Glutamatergic neuron (in vitro differentiated cells): ENCODE data around the gene COP1. TPM values are rescaled to one million over a fixed set of nuclear protein-coding genes. Genes with fewer than 3 reads are reported as not detected.

Experiments used
- DNase-seq: peaks from one replicate; pipeline ENCODE4 v3.0.0; 2022
- H3K27ac Mint-ChIP-seq: one replicate; pipeline ENCODE4 v1.8.0; 2020; ENCODE audit warnings: mild to moderate bottlenecking, mixed read lengths, inconsistent platforms; ENCODE audit not compliant: unreplicated experiment
- H3K27me3 Mint-ChIP-seq: one replicate; pipeline ENCODE4 v1.8.0; 2020; ENCODE audit warnings: mild to moderate bottlenecking, moderate library complexity, mixed read lengths, inconsistent platforms; ENCODE audit not compliant: unreplicated experiment
- H3K36me3 Mint-ChIP-seq: one replicate; pipeline ENCODE4 v1.8.0; 2020; ENCODE audit warnings: mild to moderate bottlenecking, mixed read lengths, inconsistent platforms; ENCODE audit not compliant: unreplicated experiment
- H3K4me1 Mint-ChIP-seq: one replicate; pipeline ENCODE4 v1.8.0; 2020; ENCODE audit warnings: mild to moderate bottlenecking, low read depth, mixed read lengths, inconsistent platforms; ENCODE audit not compliant: unreplicated experiment
- H3K4me3 Mint-ChIP-seq: one replicate; pipeline ENCODE4 v1.8.0; 2020; ENCODE audit warnings: mild to moderate bottlenecking, mixed read lengths, inconsistent platforms; ENCODE audit not compliant: unreplicated experiment
- H3K9me3 Mint-ChIP-seq: one replicate; pipeline ENCODE4 v1.8.0; 2020; ENCODE audit warnings: mild to moderate bottlenecking, moderate library complexity, mixed read lengths, inconsistent platforms; ENCODE audit not compliant: unreplicated experiment
- total RNA-seq: library from RNA; stranded (reverse); fragmentation: NEBNext Ultra II Directional; extraction: Animal tissue kit (Norgen Biotek cat#: 25700); gene quantifications from one replicate; pipeline ENCODE4 v1.2.1, GENCODE V29; 2021; ENCODE audit not compliant: unreplicated experiment
- TF ChIP-seq, protein P1 (sequence below): fragments of 200-600 bp; sonication (generic); IDR thresholded peaks from one replicate; pipeline ENCODE4 v1.5.0; 2021; ENCODE audit not compliant: partially characterized antibody, unreplicated experiment

Gene COP1
- total RNA-seq, 1 donor from 2014 or later, result 52.3 TPM

DNA sequence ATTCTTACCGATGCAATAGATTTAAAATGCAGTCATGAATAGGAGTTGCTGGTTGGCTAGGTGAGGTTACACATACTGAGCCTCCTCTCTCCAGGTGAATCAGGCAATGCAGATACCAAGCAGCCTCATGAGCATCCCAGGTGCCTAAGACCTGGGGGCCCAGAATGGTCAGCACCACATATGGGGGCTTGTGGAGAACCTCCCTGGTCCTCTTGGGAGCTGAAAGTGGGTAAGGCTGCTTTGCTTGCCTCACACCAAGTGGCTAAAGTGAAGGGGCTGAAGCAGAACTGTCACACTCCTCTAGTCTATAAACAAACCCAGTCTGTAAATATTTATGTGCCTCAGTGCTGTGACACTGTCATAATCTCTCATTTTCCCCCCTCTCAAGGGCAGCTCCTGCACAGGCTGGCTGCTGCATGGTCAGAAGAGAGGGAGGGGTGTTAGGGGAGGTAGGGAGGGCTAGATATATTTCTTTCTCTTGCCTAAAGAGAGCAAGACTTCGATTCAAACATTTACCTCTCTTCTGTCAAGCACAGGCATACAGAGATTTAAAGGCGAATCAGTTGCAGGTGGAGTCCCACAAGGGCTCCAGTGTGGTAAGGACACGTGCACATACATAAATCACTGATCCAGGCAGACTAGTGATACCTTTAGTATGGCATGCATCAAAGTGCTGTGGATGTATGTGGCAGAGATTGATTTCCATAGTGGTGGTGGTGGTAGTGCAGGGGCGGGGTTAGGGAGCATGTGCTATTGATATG, 305.8 kb downstream of the COP1 start:
- Mint-ChIP-seq H3K4me3 (no peak overlapping the region), H3K27ac (no peak overlapping the region), H3K9me3 (no peaks in the 10 kb centered on the region), H3K27me3 (peaks cover 6% of the 10 kb centered on the region), H3K36me3 (no peaks in the 10 kb centered on the region), H3K4me1 (no peaks in the 10 kb centered on the region)
- no peak for DNase-seq
- TF ChIP-seq, protein P1, sequence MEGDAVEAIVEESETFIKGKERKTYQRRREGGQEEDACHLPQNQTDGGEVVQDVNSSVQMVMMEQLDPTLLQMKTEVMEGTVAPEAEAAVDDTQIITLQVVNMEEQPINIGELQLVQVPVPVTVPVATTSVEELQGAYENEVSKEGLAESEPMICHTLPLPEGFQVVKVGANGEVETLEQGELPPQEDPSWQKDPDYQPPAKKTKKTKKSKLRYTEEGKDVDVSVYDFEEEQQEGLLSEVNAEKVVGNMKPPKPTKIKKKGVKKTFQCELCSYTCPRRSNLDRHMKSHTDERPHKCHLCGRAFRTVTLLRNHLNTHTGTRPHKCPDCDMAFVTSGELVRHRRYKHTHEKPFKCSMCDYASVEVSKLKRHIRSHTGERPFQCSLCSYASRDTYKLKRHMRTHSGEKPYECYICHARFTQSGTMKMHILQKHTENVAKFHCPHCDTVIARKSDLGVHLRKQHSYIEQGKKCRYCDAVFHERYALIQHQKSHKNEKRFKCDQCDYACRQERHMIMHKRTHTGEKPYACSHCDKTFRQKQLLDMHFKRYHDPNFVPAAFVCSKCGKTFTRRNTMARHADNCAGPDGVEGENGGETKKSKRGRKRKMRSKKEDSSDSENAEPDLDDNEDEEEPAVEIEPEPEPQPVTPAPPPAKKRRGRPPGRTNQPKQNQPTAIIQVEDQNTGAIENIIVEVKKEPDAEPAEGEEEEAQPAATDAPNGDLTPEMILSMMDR, result no peak

GRCh38 chr1:175900171-175900570, 306.9 kb downstream of the COP1 start:
- Mint-ChIP-seq H3K36me3 (no peaks in the 10 kb centered on the region), H3K4me3 (no peak overlapping the region), H3K4me1 (no peaks in the 10 kb centered on the region), H3K27me3 (peaks cover 6% of the 10 kb centered on the region), H3K9me3 (no peaks in the 10 kb centered on the region), H3K27ac (no peak overlapping the region)
- DNase-seq, result no peak
- TF ChIP-seq, protein P1, result no peak

GRCh38 chr1:175895966-175896365, 311.1 kb downstream of the COP1 start:
- Mint-ChIP-seq H3K27me3 (peaks cover 2% of the 10 kb centered on the region), H3K4me1 (no peaks in the 10 kb centered on the region), H3K4me3 (no peak overlapping the region), H3K27ac (no peak overlapping the region), H3K9me3 (no peaks in the 10 kb centered on the region), H3K36me3 (no peaks in the 10 kb centered on the region)
- DNase-seq, result no peak
- TF ChIP-seq, protein P1, result no peak
